Tibial nerve (tissue), 4 donors: Measurements from ENCODE around the gene DISC1.

Source experiments
- EP300 ChIP-seq, 2 donors: sonication (generic); formaldehyde crosslinking; IDR thresholded peaks; one replicate each; pipeline ENCODE4 v1.6.1; 2017; ENCODE audit warnings: antibody characterized with exemption in 2 of 2, mild to moderate bottlenecking in 1 of 2
- POLR2A ChIP-seq, 2 donors: fragments of 450-650 bp; IDR thresholded peaks; one replicate each; pipeline ENCODE4 v1.6.1; 2017; ENCODE audit warnings: antibody characterized with exemption in 2 of 2, mild to moderate bottlenecking in 2 of 2, moderate library complexity in 2 of 2
- TF ChIP-seq, protein P1 (sequence below), 5 experiments: fragments of 200-600 bp in 3 of 5; fragments of 450-650 bp in 2 of 5; sonication (generic) in 3 of 5; IDR thresholded peaks; one replicate each; pipeline ENCODE4 v1.5.1; 2016 to 2019; ENCODE audit warnings: antibody characterized with exemption in 5 of 5, mild to moderate bottlenecking in 3 of 5, moderate library complexity in 2 of 5

DNA sequence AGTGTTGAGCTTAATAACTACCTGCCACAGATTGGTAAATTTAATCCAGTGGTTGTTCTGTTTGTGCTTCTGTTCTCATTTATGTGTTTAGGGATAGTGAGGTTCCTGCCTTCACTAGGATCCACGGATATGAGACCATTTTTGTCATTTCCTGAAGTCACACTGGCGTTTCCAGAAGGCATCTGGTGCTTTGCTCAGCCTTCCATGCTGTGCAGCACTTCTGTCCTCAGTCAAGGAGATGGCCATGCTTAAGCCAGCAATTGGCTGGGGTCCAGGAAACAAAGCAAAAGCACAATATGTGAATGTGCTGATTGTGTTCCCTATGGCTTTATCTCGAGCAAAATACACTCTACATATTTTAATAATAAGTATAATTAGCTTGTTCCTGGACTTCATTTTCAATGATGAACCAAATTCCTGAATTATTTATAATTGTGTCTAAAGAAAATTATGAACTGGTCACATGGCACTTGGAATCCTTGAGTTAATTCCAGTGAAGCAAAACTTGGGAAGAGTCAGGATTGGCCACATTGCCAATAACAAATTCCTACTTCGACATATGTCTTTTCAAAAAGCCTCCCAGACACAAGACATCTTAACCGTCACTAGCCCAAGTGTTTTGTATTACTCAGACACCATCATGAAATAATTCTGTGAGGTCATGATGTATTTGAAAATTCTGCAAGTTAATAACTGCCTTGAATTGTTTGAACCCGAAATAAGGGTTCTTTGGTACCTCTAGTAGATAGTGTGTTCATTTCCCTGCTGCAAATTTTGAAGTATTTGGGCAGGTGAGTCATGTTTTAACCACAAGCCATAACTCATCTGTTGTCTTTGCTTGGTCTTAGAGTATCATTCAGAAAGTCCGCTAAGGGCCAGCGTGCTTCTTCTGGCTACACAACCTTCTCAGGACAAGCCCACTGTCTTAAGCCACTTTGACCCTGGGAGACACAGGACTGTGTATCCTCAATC is 412.4 kb downstream of the DISC1 start:
- TF ChIP-seq, protein P1, sequence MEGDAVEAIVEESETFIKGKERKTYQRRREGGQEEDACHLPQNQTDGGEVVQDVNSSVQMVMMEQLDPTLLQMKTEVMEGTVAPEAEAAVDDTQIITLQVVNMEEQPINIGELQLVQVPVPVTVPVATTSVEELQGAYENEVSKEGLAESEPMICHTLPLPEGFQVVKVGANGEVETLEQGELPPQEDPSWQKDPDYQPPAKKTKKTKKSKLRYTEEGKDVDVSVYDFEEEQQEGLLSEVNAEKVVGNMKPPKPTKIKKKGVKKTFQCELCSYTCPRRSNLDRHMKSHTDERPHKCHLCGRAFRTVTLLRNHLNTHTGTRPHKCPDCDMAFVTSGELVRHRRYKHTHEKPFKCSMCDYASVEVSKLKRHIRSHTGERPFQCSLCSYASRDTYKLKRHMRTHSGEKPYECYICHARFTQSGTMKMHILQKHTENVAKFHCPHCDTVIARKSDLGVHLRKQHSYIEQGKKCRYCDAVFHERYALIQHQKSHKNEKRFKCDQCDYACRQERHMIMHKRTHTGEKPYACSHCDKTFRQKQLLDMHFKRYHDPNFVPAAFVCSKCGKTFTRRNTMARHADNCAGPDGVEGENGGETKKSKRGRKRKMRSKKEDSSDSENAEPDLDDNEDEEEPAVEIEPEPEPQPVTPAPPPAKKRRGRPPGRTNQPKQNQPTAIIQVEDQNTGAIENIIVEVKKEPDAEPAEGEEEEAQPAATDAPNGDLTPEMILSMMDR (IDR thresholded peaks at IDR 0.05): no peak
- TF ChIP-seq POLR2A (IDR thresholded peaks at IDR 0.05): no peak
- no peak for TF ChIP-seq EP300 (IDR thresholded peaks at IDR 0.05)
